DND-41 (cell line): ENCODE data around the gene BTRC.
"Not testable (repeated sequence)": the region's sequence is repeated elsewhere in the genome, so short reads cannot be mapped to it uniquely, and the experiment has no call there.

Experiments used
- ATAC-seq: fragments of 200-7000 bp; cut with Tn5 transposase; 3 replicates; pipeline ENCODE4 v1.9.1; 2021; ENCODE audit warnings: low read depth; ENCODE audit not compliant: insufficient read depth
- DNase-seq: peaks from one replicate; pipeline ENCODE4 v3.0.0-alpha.2; 2020
- H2AFZ ChIP-seq: 2 replicates; pipeline ENCODE4 v1.6.0; 2012; ENCODE audit warnings: low read depth, low read length
- H3K27ac ChIP-seq: 2 replicates; pipeline ENCODE4 v1.5.1; 2012; ENCODE audit warnings: low read length, inconsistent platforms
- H3K27me3 ChIP-seq: fragments of 200-600 bp; sonication (generic); 2 replicates; pipeline ENCODE4 v1.6.0; 2012; ENCODE audit warnings: low read length, mild to moderate bottlenecking, inconsistent platforms; ENCODE audit not compliant: insufficient read depth, poor library complexity
- H3K36me3 ChIP-seq: 2 replicates; pipeline ENCODE4 v1.5.1; 2012; ENCODE audit warnings: low read length, inconsistent platforms; ENCODE audit not compliant: insufficient read depth
- H3K4me1 ChIP-seq: 2 replicates; pipeline ENCODE4 v1.5.1; 2012; ENCODE audit warnings: mild to moderate bottlenecking, low read length; ENCODE audit not compliant: insufficient read depth
- H3K4me2 ChIP-seq: 2 replicates; pipeline ENCODE4 v1.6.0; 2012; ENCODE audit warnings: mild to moderate bottlenecking, moderate library complexity, low read length, inconsistent platforms; ENCODE audit not compliant: insufficient read depth
- H3K4me3 ChIP-seq, 2 experiments: fragments of 200-600 bp in 1 of 2; shearing (Covaris generic) in 1 of 2; 2 replicates each; pipeline ENCODE4 v1.5.1; 2012 to 2016; ENCODE audit warnings: inconsistent platforms in 2 of 2, low read length in 2 of 2, mild to moderate bottlenecking in 2 of 2, low read depth in 1 of 2, moderate library complexity in 1 of 2
- H3K79me2 ChIP-seq: 2 replicates; pipeline ENCODE4 v1.6.0; 2012; ENCODE audit warnings: low read length, inconsistent platforms; ENCODE audit not compliant: insufficient read depth
- H3K9ac ChIP-seq: 2 replicates; pipeline ENCODE4 v1.6.0; 2012; ENCODE audit warnings: low read depth, mild to moderate bottlenecking, inconsistent platforms, low read length, moderate library complexity
- H3K9me3 ChIP-seq: 2 replicates; pipeline ENCODE4 v1.5.1; 2012; ENCODE audit warnings: low read length, moderate library complexity, mild to moderate bottlenecking, inconsistent platforms; ENCODE audit not compliant: insufficient read depth, severe bottlenecking
- H4K20me1 ChIP-seq: 2 replicates; pipeline ENCODE4 v1.6.0; 2012; ENCODE audit warnings: low read length; ENCODE audit not compliant: insufficient read depth
- CTCF ChIP-seq: IDR thresholded peaks from 2 replicates; pipeline ENCODE4 v1.5.1; 2012; ENCODE audit warnings: borderline replicate concordance, low read length, moderate library complexity, mild to moderate bottlenecking; ENCODE audit not compliant: poor library complexity, severe bottlenecking; ENCODE audit errors: extremely low read depth
- EZH2 ChIP-seq: IDR thresholded peaks from 3 replicates; pipeline ENCODE4 v1.6.1; 2012; ENCODE audit warnings: borderline replicate concordance, low read depth, mild to moderate bottlenecking, moderate library complexity, low read length, inconsistent platforms; ENCODE audit not compliant: severe bottlenecking

The BTRC gene

DNA sequence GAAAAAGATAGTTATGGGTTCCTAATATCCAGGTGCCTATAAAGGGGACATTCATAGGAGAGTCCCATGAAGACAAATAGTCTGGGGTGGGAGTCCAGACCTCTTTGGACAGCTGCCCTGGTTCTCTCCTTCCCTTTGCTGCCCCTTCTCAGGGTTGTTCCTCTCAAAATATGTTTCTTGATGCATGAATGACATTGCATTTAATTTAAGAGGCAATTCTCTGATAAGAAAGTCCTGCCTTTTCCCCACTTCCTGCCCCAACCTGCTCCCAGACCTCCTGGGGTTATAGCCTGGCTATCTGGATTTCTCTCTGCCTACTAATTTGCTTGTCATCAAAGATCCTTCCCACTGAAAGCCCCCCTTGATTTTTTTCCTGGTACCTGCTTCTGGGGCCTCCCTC is 12.5 kb upstream of the BTRC start:
- no peak for ATAC-seq
- no peaks in the 10 kb centered on the region for H3K27me3 ChIP-seq
- no peaks in the 10 kb centered on the region for H3K36me3 ChIP-seq
- no peak overlapping the region for H3K27ac ChIP-seq
- H4K20me1 ChIP-seq = no peaks in the 10 kb centered on the region
- H3K9ac ChIP-seq = no peak overlapping the region
- H3K79me2 ChIP-seq = no peaks in the 10 kb centered on the region
- H3K4me2 ChIP-seq = no peak overlapping the region
- no peaks in the 10 kb centered on the region for H3K4me1 ChIP-seq
- H2AFZ ChIP-seq = no peak overlapping the region
- TF ChIP-seq CTCF = no peak
- no peaks in the 10 kb centered on the region for H3K9me3 ChIP-seq
- no peak overlapping the region for H3K4me3 ChIP-seq
- DNase-seq = no peak

GRCh38 chr10:101346177-101346576 is 7.8 kb upstream of the BTRC start:
- no peak for TF ChIP-seq CTCF
- no peak for TF ChIP-seq EZH2
- Histone ChIP-seq H4K20me1 (no peaks in the 10 kb centered on the region), H3K36me3 (no peaks in the 10 kb centered on the region), H3K4me1 (no peaks in the 10 kb centered on the region), H3K27me3 (peaks cover 11% of the 10 kb centered on the region), H3K9ac (no peak overlapping the region), H2AFZ (no peak overlapping the region), H3K9me3 (no peaks in the 10 kb centered on the region), H3K79me2 (no peaks in the 10 kb centered on the region), H3K4me2 (no peak overlapping the region), H3K27ac (no peak overlapping the region), H3K4me3 (no peak overlapping the region)
- no peak for DNase-seq
- no peak for ATAC-seq

DNA sequence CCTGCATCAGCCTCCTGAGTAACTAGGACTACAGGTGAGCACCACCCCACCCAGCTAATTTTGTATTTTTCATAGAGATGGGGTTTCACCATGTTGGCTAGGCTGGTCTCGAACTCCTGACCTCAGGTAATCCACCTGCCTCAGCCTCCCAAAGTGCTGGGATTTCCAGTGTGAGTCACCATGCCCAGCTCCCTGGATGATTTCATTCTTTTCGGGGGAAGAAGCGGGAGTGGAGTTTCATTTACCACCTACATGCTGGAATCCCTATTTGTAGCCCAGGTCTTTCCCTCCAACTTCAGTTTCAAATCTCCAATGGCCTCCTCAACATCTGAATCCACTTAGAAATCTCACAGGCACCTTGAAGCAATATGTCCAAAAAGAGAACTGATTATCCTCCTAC is 2.9 kb upstream of the BTRC start:
- Histone ChIP-seq H3K27ac (no peak overlapping the region), H3K4me3 (no peak overlapping the region), H3K9ac (no peak overlapping the region), H4K20me1 (peaks cover 6% of the 10 kb centered on the region; the same call in 1 of the 2 replicates), H2AFZ (no peak overlapping the region), H3K4me1 (peaks cover 21% of the 10 kb centered on the region), H3K27me3 (peaks cover 11% of the 10 kb centered on the region), H3K9me3 (no peaks in the 10 kb centered on the region), H3K79me2 (peaks cover 21% of the 10 kb centered on the region), H3K36me3 (peaks cover 3% of the 10 kb centered on the region), H3K4me2 (no peak overlapping the region)
- ATAC-seq (no peak), DNase-seq (no peak)
- TF ChIP-seq CTCF (no peak), EZH2 (no peak)

GRCh38 chr10:101351477-101351876 is 2.5 kb upstream of the BTRC start:
- DNase-seq (no peak), ATAC-seq (no peak)
- H4K20me1 ChIP-seq = peaks cover 6% of the 10 kb centered on the region; the same call in 1 of the 2 replicates
- H3K36me3 ChIP-seq = peaks cover 3% of the 10 kb centered on the region
- TF ChIP-seq EZH2 = no peak
- TF ChIP-seq CTCF = no peak
- H2AFZ ChIP-seq = no peak overlapping the region; the same call in 1 of the 2 replicates
- H3K27ac ChIP-seq = no peak overlapping the region
- peaks cover 24% of the 10 kb centered on the region for H3K4me1 ChIP-seq
- no peaks in the 10 kb centered on the region for H3K9me3 ChIP-seq
- H3K79me2 ChIP-seq = peaks cover 26% of the 10 kb centered on the region
- H3K27me3 ChIP-seq = peaks cover 11% of the 10 kb centered on the region
- H3K4me2 ChIP-seq = no peak overlapping the region
- no peak overlapping the region for H3K4me3 ChIP-seq
- no peak overlapping the region for H3K9ac ChIP-seq

DNA sequence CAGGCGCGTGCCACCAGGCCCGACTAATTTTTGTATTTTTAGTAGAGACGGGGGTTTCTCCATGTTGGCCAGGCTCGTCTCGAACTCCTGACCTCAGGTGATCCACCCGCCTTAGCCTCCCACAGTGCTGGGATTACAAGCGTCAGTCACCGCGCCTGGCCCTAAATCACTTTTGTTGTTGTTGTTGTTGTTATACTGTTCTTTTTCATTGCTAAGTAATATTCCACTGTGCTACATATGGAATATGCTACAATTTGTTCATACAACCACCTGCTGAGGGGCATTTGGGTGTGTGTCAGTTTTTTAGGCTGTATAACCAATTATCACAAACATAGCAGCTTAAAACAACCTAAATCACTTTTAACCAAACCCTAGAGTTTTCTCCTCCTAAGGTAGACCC is 1.1 kb upstream of the BTRC start:
- H3K79me2 ChIP-seq = peaks cover 36% of the 10 kb centered on the region
- H3K4me2 ChIP-seq = peak overlapping the region; percentile 100
- H3K27me3 ChIP-seq = peaks cover 11% of the 10 kb centered on the region
- not testable (repeated sequence) for H3K36me3 ChIP-seq, ATAC-seq, H4K20me1 ChIP-seq, H3K9ac ChIP-seq, DNase-seq, H3K9me3 ChIP-seq, H3K27ac ChIP-seq, H3K4me3 ChIP-seq
- peaks cover 24% of the 10 kb centered on the region for H3K4me1 ChIP-seq
- H2AFZ ChIP-seq = peak overlapping the region; percentile 96
